H9 (cell line): ENCODE measurements around the gene DNASE1L2. TPM values are rescaled to one million over a fixed set of nuclear protein-coding genes. Genes with fewer than 3 reads are reported as not detected.
A peak's percentile ranks its signal among the peaks of the same experiment; 100 is the strongest.

Experiments
- DNase-seq: peaks from one replicate; pipeline ENCODE4 v3.0.0-alpha.2; 2017
- H2AFZ ChIP-seq: one replicate; pipeline ENCODE4 v1.6.1; 2013; ENCODE audit warnings: mild to moderate bottlenecking, low read length, control low read depth, moderate library complexity
- H2AK5ac ChIP-seq: 2 replicates; pipeline ENCODE4 v1.6.1; 2013; ENCODE audit warnings: low read length, control low read depth, mixed read lengths; ENCODE audit not compliant: insufficient read length
- H2BK120ac ChIP-seq: one replicate; pipeline ENCODE4 v1.6.1; 2013; ENCODE audit warnings: low read depth, mild to moderate bottlenecking, low read length, control low read depth, inconsistent platforms; ENCODE audit not compliant: poor library complexity, severe bottlenecking
- H2BK12ac ChIP-seq: 2 replicates; pipeline ENCODE4 v1.6.1; 2013; ENCODE audit warnings: low read length, control low read depth, mixed read lengths, low read depth; ENCODE audit not compliant: insufficient read length
- H2BK15ac ChIP-seq: 2 replicates; pipeline ENCODE4 v1.6.1; 2013; ENCODE audit warnings: low read depth, low read length, control low read depth
- H2BK20ac ChIP-seq: one replicate; pipeline ENCODE4 v1.6.1; 2013; ENCODE audit warnings: low read depth, mild to moderate bottlenecking, low read length, control low read depth, inconsistent platforms; ENCODE audit not compliant: poor library complexity, severe bottlenecking
- H2BK5ac ChIP-seq: 2 replicates; pipeline ENCODE4 v1.6.1; 2013; ENCODE audit warnings: low read length, control low read depth, mixed read lengths; ENCODE audit not compliant: insufficient read length
- H3K14ac ChIP-seq: 2 replicates; pipeline ENCODE4 v1.6.1; 2013; ENCODE audit warnings: low read length, control low read depth; ENCODE audit not compliant: insufficient read depth
- H3K18ac ChIP-seq: 2 replicates; pipeline ENCODE4 v1.6.1; 2013; ENCODE audit warnings: low read depth, mild to moderate bottlenecking, mixed read lengths, low read length, control low read depth; ENCODE audit not compliant: insufficient read length
- H3K23ac ChIP-seq: 2 replicates; pipeline ENCODE4 v1.6.1; 2013; ENCODE audit warnings: low read length, control low read depth, mixed read lengths, low read depth; ENCODE audit not compliant: insufficient read length
- H3K23me2 ChIP-seq: 2 replicates; pipeline ENCODE4 v1.6.1; 2013; ENCODE audit warnings: low read depth, mild to moderate bottlenecking, mixed read lengths, low read length, control low read depth; ENCODE audit not compliant: insufficient read length, poor library complexity, severe bottlenecking
- H3K27ac ChIP-seq: 2 replicates; pipeline ENCODE4 v1.5.1; 2013; ENCODE audit warnings: low read length, control low read depth, mixed read lengths, low read depth; ENCODE audit not compliant: insufficient read length
- H3K27me3 ChIP-seq: 2 replicates; pipeline ENCODE4 v1.6.1; 2013; ENCODE audit warnings: low read length, control low read depth, inconsistent platforms; ENCODE audit not compliant: insufficient read depth
- H3K4ac ChIP-seq: 2 replicates; pipeline ENCODE4 v1.6.1; 2013; ENCODE audit warnings: low read depth, mild to moderate bottlenecking, control low read depth, inconsistent platforms, low read length, moderate library complexity
- H3K4me1 ChIP-seq: 2 replicates; pipeline ENCODE4 v1.6.1; 2013; ENCODE audit warnings: low read length, control low read depth, inconsistent platforms; ENCODE audit not compliant: insufficient read depth
- H3K4me2 ChIP-seq: 2 replicates; pipeline ENCODE4 v1.6.1; 2013; ENCODE audit warnings: low read length, control low read depth, mixed read lengths; ENCODE audit not compliant: insufficient read length, insufficient read depth
- H3K56ac ChIP-seq: 2 replicates; pipeline ENCODE4 v1.6.1; 2013; ENCODE audit warnings: low read depth, mild to moderate bottlenecking, mixed read lengths, low read length, control low read depth; ENCODE audit not compliant: insufficient read length
- H3K79me1 ChIP-seq: 2 replicates; pipeline ENCODE4 v1.6.1; 2013; ENCODE audit warnings: low read depth, mild to moderate bottlenecking, moderate library complexity, low read length, control low read depth, inconsistent platforms; ENCODE audit not compliant: insufficient read depth, poor library complexity, severe bottlenecking
- H3K79me2 ChIP-seq: 2 replicates; pipeline ENCODE4 v1.6.1; 2013; ENCODE audit warnings: low read length, control low read depth, inconsistent platforms; ENCODE audit not compliant: insufficient read depth
- H3K9ac ChIP-seq: 2 replicates; pipeline ENCODE4 v1.6.1; 2013; ENCODE audit warnings: low read length, control low read depth, mixed read lengths; ENCODE audit not compliant: insufficient read length; ENCODE audit errors: extremely low read depth
- H3K9me3 ChIP-seq: one replicate; pipeline ENCODE4 v1.6.1; 2013; ENCODE audit warnings: low read depth, low read length, inconsistent platforms; ENCODE audit not compliant: control insufficient read depth
- H3T11ph ChIP-seq: one replicate; pipeline ENCODE4 v1.6.1; 2013; ENCODE audit warnings: mild to moderate bottlenecking, low read length, control low read depth, inconsistent platforms
- H4K20me1 ChIP-seq: one replicate; pipeline ENCODE4 v1.6.1; 2013; ENCODE audit not compliant: control insufficient read depth, insufficient read length, insufficient read depth
- H4K5ac ChIP-seq: 2 replicates; pipeline ENCODE4 v1.6.1; 2013; ENCODE audit warnings: low read depth, mild to moderate bottlenecking, mixed read lengths, low read length, control low read depth; ENCODE audit not compliant: insufficient read length
- H4K8ac ChIP-seq: replicated peaks from 2 replicates; pipeline ENCODE4 v1.6.1; 2013; ENCODE audit warnings: low read length, control low read depth, mixed read lengths, low read depth; ENCODE audit not compliant: insufficient read length
- H4K91ac ChIP-seq: 2 replicates; pipeline ENCODE4 v1.6.1; 2013; ENCODE audit warnings: low read depth, mild to moderate bottlenecking, moderate library complexity, mixed read lengths, low read length, control low read depth; ENCODE audit not compliant: insufficient read length
- H3K27ac Mint-ChIP-seq, 3 experiments: 2 replicates in 2 of 3; 3 replicates in 1 of 3; pipeline ENCODE4 v1.8.0; 2020 to 2021; ENCODE audit warnings: mixed read lengths in 3 of 3, mild to moderate bottlenecking in 1 of 3, moderate library complexity in 1 of 3
- H3K27me3 Mint-ChIP-seq: 2 replicates; pipeline ENCODE4 v1.8.0; 2021; ENCODE audit warnings: low read depth, mild to moderate bottlenecking, moderate library complexity, mixed read lengths
- H3K36me3 Mint-ChIP-seq, 3 experiments: 2 replicates in 2 of 3; 3 replicates in 1 of 3; pipeline ENCODE4 v1.8.0; 2020 to 2021; ENCODE audit warnings: low read depth in 3 of 3, mixed read lengths in 3 of 3; ENCODE audit not compliant: insufficient read depth in 1 of 3
- H3K4me1 Mint-ChIP-seq, 2 experiments: 2 replicates each; pipeline ENCODE4 v1.8.0; 2020; ENCODE audit warnings: mixed read lengths in 2 of 2
- H3K4me3 Mint-ChIP-seq, 2 experiments: 2 replicates in 1 of 2; 3 replicates in 1 of 2; pipeline ENCODE4 v1.8.0; 2020 to 2021; ENCODE audit warnings: mild to moderate bottlenecking in 2 of 2, mixed read lengths in 2 of 2, moderate library complexity in 1 of 2
- H3K9me3 Mint-ChIP-seq, 2 experiments: 2 replicates in 1 of 2; 3 replicates in 1 of 2; pipeline ENCODE4 v1.8.0; 2020; ENCODE audit warnings: mild to moderate bottlenecking in 2 of 2, mixed read lengths in 2 of 2, moderate library complexity in 1 of 2
- CTCF ChIP-seq: fragments of 200-600 bp; sonication (generic); conservative IDR thresholded peaks from 3 replicates; pipeline ENCODE4 v1.8.0; 2021; ENCODE audit warnings: antibody characterized with exemption, mild to moderate bottlenecking
- WGBS: extraction: QIAGEN DNeasy Blood & Tissue Kit; methylation state at CpG from one replicate; pipeline ENCODE4 v1.1.7; 2013; ENCODE audit warnings: missing lambda C conversion rate, low lambda C conversion rate, mixed read lengths; ENCODE audit not compliant: insufficient read length; ENCODE audit errors: extremely low coverage; 5-methylcytosine and 5-hydroxymethylcytosine counted together
- total RNA-seq: library from RNA; stranded (reverse); gene quantifications from 2 replicates; pipeline ENCODE4 v1.2.1, GENCODE V29; 2021

Gene DNASE1L2
- total RNA-seq, 1 experiment from 2014 or later: 2.5 TPM

DNA sequence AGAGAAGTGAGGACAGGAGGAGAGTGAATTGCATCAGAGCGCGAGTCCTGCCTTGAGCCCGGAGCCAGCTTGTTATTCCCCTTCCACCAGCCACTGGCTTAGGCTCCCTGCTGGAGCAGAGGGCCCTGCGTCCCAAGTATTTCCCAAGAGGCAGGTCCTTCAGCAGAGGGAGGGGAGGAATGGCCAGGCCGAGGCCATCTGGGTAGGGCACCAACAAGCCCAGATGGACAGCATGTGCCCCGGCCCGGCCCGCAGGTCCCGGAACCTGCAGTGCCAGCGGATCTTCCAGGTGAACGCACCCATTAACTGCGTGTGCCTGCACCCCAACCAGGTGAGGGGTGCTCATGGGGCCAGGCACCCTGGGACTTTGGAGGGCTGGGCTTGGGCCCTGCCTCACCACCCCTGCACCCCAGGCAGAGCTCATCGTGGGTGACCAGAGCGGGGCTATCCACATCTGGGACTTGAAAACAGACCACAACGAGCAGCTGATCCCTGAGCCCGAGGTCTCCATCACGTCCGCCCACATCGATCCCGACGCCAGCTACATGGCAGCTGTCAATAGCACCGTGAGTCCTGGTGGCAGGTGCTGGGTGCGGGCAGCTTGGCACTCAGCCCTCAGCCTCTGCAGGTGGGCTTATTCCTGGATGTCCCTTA is 29.3 kb upstream of the DNASE1L2 start:
- Histone ChIP-seq H3K4me1 (no peaks in the 10 kb centered on the region; the same call in 1 of the 2 replicates), H3K23ac (no peak overlapping the region), H2AFZ (no peak overlapping the region), H4K91ac (no peak overlapping the region), H3K27ac (no peak overlapping the region), H4K8ac (no peak overlapping the region), H2BK120ac (no peak overlapping the region), H4K20me1 (no peaks in the 10 kb centered on the region), H3K79me2 (no peaks in the 10 kb centered on the region), H2BK20ac (no peak overlapping the region), H3K18ac (no peak overlapping the region), H3K9ac (no peak overlapping the region), H3K56ac (no peak overlapping the region), H3K23me2 (peaks cover 12% of the 10 kb centered on the region), H3K9me3 (no peaks in the 10 kb centered on the region), H4K5ac (no peak overlapping the region), H2BK5ac (no peak overlapping the region), H2AK5ac (no peak overlapping the region), H3K79me1 (no peaks in the 10 kb centered on the region), H3K27me3 (no peaks in the 10 kb centered on the region), H2BK12ac (no peak overlapping the region), H3K4me2 (no peak overlapping the region), H3K4ac (no peak overlapping the region), H2BK15ac (no peak overlapping the region; the same call in 1 of the 2 replicates), H3T11ph (no peak overlapping the region), H3K14ac (no peak overlapping the region; the same call in 1 of the 2 replicates)
- peaks cover 16% of the 10 kb centered on the region for H3K27me3 Mint-ChIP-seq
- H3K9me3 Mint-ChIP-seq: peaks cover 0 to 9% of the 10 kb centered on the region in 2 experiments; a peak in 1 of 5 replicates
- WGBS: no CpG with 5 or more reads among the region's 23 CpGs
- no peak for TF ChIP-seq CTCF
- peaks cover 8 to 9% of the 10 kb centered on the region in 2 experiments for H3K4me1 Mint-ChIP-seq
- peak overlapping the region; percentile 76 to 84 for H3K4me3 Mint-ChIP-seq
- no peak overlapping the region for H3K27ac Mint-ChIP-seq
- H3K36me3 Mint-ChIP-seq: peaks cover 7 to 32% (median 31%) of the 10 kb centered on the region in 3 experiments; a peak in 6 of 7 replicates
- no peak for DNase-seq
